ENCODE data around the gene MFAP2. TPM values are rescaled to one million over a fixed set of nuclear protein-coding genes. Genes with fewer than 3 reads are reported as not detected.
"Not testable (repeated sequence)": the region's sequence is repeated elsewhere in the genome, so short reads cannot be mapped to it uniquely, and the experiment has no call there.

Gene MFAP2
- total and polyA plus RNA-seq, 4 donors, result 21.3 to 65.3 (median 41.8) TPM

DNA sequence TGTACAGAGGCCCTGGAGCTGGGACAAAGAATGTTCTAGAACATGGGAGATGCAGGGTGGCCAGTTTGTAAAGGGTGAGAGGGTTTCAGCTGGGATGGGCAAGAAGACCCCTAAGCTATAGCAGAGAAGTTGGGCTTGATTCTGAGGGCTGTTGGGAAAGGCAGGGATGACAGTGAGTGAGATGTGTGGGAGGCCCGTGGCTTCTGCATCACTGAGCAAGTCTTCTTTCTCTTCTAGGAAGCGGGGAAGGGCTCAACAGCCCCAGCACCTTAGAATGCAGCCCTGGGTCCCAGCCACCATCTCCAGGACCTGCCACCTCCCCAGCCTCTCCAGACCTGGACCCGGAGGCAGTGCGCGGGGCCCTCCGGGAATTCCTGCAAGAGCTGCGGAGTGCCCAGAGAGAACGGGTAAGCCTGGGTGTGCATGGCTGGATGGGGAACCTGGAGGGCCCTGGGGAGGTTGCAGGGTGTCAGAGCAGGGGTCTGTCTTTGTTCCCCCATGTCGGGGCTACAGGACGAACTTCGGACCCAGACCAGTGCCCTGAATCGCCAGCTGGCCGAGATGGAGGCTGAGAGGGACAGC lies 14.8 kb downstream of the MFAP2 start:
- Histone ChIP-seq H3K4me1 (ENCODE audit: control insufficient read depth in 1 of 2, insufficient read depth in 2 of 2, low read length in 2 of 2) (no peaks in the 10 kb centered on the region), H3K27ac (ENCODE audit: low read depth in 1 of 2, low read length in 2 of 2) (no peak overlapping the region), H3K4me3 (ENCODE audit: low read length in 2 of 2) (no peak overlapping the region), H3K27me3 (ENCODE audit: control insufficient read depth in 1 of 2, insufficient read depth in 2 of 2, low read length in 1 of 2) (no peaks in the 10 kb centered on the region), H3K36me3 (ENCODE audit: control insufficient read depth in 1 of 2, insufficient read depth in 2 of 2, low read length in 1 of 2) (no peaks in the 10 kb centered on the region), H3K9me3 (ENCODE audit: control insufficient read depth, low read length) (no peaks in the 10 kb centered on the region)
- 75 to 79% methylated on average over 12 to 13 of the region's 13 CpGs for WGBS, 2 donors
- intact Hi-C loops (cut with DNase I), result loop anchor here (2.0 to 10.0 kb wide), 3 partner anchors 15 to 629 kb away; partner anchors contain the start of genes ATP13A2 (in 1 of the 2) and MFAP2 (in 1 of the 2)
- no peak for ATAC-seq (ENCODE audit: low FRiP score)
- no peak for DNase-seq

DNA sequence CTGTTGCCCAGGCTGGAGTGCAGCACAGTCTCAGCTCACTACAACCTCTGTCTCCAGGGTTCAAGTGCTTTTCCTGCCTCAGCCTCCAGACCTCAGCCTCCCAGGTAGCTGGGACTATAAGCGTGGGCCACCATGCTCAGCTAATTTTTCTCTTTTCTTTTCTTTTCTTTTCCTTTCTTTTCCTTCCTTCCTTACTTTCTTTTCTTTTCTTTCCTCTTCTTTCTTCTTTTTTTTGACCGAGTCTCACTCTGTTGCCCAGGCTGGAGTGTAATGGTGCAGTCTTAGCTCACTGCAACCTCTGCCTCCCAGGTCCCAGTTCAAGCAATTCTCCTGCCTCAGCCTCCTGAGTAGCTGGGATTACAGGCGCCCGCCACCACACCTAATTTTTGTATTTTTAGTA lies 16.3 kb downstream of the MFAP2 start:
- not testable (repeated sequence) for H3K9me3 ChIP-seq (ENCODE audit: control insufficient read depth, low read length); H3K27ac ChIP-seq (ENCODE audit: low read depth in 1 of 2, low read length in 2 of 2); H3K27me3 ChIP-seq (ENCODE audit: control insufficient read depth in 1 of 2, insufficient read depth in 2 of 2, low read length in 1 of 2); H3K4me3 ChIP-seq (ENCODE audit: low read length in 2 of 2); DNase-seq; H3K4me1 ChIP-seq (ENCODE audit: control insufficient read depth in 1 of 2, insufficient read depth in 2 of 2, low read length in 2 of 2); H3K36me3 ChIP-seq (ENCODE audit: control insufficient read depth in 1 of 2, insufficient read depth in 2 of 2, low read length in 1 of 2); ATAC-seq (ENCODE audit: low FRiP score)
- 92 to 94% methylated on average over 4 of the region's 4 CpGs for WGBS, 2 donors
- intact Hi-C loops (cut with DNase I), result loop anchor here (5.0 to 10.0 kb wide), 2 partner anchors 163 to 631 kb away; no protein-coding TSS in a partner anchor

DNA sequence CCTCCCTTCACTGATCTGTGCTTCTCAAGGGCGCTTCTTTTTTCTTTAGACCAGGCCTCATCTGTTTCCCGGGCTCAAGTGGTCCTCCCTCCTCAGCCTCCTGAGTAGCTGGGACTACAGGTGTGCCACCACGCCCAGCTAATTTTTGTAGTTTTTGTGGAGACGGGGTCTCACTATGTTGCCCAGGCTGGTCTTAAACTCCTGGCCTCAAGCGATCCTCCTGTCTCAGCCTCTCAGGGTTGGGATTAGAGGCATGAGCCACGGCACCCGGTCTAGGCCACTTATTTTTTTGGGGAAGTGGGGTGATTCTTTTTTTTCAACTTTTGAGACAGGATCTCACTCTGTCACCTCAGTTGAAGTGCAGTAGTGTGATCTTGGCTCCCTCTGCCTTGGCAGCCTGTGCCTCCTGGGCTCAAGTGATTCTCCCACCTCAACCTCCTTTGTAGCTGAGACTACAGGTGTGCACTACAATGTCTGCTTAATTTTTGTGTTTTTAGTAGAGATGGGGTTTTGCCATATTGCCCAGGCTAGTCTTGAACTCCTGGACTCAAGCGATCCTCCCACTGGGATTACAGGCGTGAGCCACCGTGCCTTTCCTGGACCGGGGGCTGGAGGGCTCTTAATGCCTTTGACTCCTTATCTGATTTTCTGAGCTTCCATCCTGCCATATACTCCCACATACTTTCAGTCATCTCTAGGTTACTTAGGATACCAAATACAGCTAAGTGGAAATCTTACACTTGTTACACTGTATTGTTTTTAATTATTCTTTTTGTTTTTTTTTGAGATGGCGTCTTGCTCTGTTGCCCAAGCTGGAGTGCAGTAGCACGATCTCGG lies 18.9 kb downstream of the MFAP2 start:
- H3K4me1 ChIP-seq (ENCODE audit: control insufficient read depth in 1 of 2, insufficient read depth in 2 of 2, low read length in 2 of 2), result no peaks in the 10 kb centered on the region
- no peak overlapping the region for H3K4me3 ChIP-seq (ENCODE audit: low read length in 2 of 2)
- intact Hi-C loops (cut with DNase I), result loop anchor here (5.0 to 10.0 kb wide), 2 partner anchors 166 to 633 kb away; no protein-coding TSS in a partner anchor
- H3K27me3 ChIP-seq (ENCODE audit: control insufficient read depth in 1 of 2, insufficient read depth in 2 of 2, low read length in 1 of 2), result no peaks in the 10 kb centered on the region
- H3K27ac ChIP-seq (ENCODE audit: low read depth in 1 of 2, low read length in 2 of 2), result no peak overlapping the region
- 66 to 71% methylated on average over 14 of the region's 14 CpGs for WGBS, 2 donors
- DNase-seq (no peak), ATAC-seq (ENCODE audit: low FRiP score) (no peak)
- no peaks in the 10 kb centered on the region for H3K9me3 ChIP-seq (ENCODE audit: control insufficient read depth, low read length)
- H3K36me3 ChIP-seq (ENCODE audit: control insufficient read depth in 1 of 2, insufficient read depth in 2 of 2, low read length in 1 of 2), result no peaks in the 10 kb centered on the region

DNA sequence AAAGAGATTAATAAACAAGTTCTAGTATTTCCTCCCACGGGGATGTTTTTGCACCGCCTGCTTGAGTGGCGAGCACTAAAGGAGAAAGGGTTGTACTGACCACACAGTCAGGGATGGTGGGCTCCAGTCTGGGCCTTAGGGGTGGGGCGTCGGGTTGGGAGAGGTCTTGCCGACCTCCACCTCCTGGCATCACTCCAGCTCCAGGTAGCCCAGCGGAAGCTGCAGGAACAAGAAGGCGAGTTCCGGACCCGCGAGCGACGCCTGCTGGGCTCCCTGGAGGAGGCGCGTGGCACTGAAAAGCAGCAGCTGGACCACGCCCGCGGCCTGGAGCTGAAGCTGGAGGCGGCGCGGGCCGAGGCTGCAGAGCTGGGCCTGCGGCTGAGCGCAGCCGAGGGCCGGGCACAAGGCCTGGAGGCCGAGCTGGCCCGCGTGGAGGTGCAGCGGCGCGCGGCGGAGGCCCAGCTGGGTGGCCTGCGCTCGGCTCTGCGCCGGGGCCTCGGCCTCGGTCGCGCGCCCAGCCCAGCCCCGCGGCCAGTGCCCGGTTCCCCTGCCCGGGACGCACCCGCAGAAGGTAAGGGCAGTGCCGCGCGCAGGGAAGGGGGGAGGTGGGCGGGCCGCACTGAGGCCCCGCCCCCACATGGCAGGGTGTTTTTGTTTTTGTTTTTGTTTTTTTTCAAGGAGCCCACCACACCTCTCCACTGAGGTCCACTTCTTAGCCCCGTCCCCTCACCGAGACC lies 19.7 kb downstream of the MFAP2 start:
- WGBS, 2 donors, result 4 to 5% methylated on average over 42 to 57 of the region's 57 CpGs
- Histone ChIP-seq H3K9me3 (ENCODE audit: control insufficient read depth, low read length) (no peaks in the 10 kb centered on the region), H3K36me3 (ENCODE audit: control insufficient read depth in 1 of 2, insufficient read depth in 2 of 2, low read length in 1 of 2) (no peaks in the 10 kb centered on the region), H3K27ac (ENCODE audit: low read depth in 1 of 2, low read length in 2 of 2) (peak overlapping the region in 1 of 2 donors; percentile 15), H3K27me3 (ENCODE audit: control insufficient read depth in 1 of 2, insufficient read depth in 2 of 2, low read length in 1 of 2) (no peaks in the 10 kb centered on the region), H3K4me1 (ENCODE audit: control insufficient read depth in 1 of 2, insufficient read depth in 2 of 2, low read length in 2 of 2) (no peaks in the 10 kb centered on the region), H3K4me3 (ENCODE audit: low read length in 2 of 2) (peak overlapping the region in 1 of 2 donors; percentile 18)
- DNase-seq (peak; percentile 92 to 96), ATAC-seq (ENCODE audit: low FRiP score) (peak; percentile 79)
- intact Hi-C loops (cut with DNase I), result loop anchor here (5.0 to 10.0 kb wide), 2 partner anchors 167 to 634 kb away; no protein-coding TSS in a partner anchor

DNA sequence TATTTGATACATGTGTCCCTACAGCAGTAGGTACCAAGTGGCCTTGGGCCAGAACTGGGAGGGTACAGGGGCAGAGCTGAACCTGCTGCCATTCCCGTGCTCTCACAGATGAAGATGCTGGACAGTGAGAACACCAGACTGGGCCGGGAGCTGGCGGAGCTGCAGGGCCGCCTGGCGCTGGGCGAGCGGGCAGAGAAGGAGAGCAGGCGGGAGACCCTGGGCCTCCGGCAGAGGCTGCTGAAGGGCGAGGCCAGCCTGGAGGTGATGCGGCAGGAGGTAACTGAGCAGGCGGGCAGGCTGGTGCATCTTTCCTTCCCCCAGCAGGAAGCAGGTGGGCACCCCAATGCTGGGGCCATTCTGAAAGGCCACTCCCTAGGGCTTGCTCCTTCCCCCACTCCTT lies 21.9 kb downstream of the MFAP2 start:
- Histone ChIP-seq H3K4me1 (ENCODE audit: control insufficient read depth in 1 of 2, insufficient read depth in 2 of 2, low read length in 2 of 2) (no peaks in the 10 kb centered on the region), H3K27ac (ENCODE audit: low read depth in 1 of 2, low read length in 2 of 2) (no peak overlapping the region), H3K36me3 (ENCODE audit: control insufficient read depth in 1 of 2, insufficient read depth in 2 of 2, low read length in 1 of 2) (no peaks in the 10 kb centered on the region), H3K4me3 (ENCODE audit: low read length in 2 of 2) (no peak overlapping the region), H3K9me3 (ENCODE audit: control insufficient read depth, low read length) (no peaks in the 10 kb centered on the region), H3K27me3 (ENCODE audit: control insufficient read depth in 1 of 2, insufficient read depth in 2 of 2, low read length in 1 of 2) (no peaks in the 10 kb centered on the region)
- WGBS, 2 donors, result 95 to 97% methylated on average over 11 to 12 of the region's 12 CpGs
- ATAC-seq (ENCODE audit: low FRiP score) (no peak), DNase-seq (no peak)
- intact Hi-C loops (cut with DNase I), result loop anchor here (2.0 to 10.0 kb wide), 2 partner anchors 38 to 276 kb away; partner anchors contain the start of gene CROCC (in 1 of the 2)

DNA sequence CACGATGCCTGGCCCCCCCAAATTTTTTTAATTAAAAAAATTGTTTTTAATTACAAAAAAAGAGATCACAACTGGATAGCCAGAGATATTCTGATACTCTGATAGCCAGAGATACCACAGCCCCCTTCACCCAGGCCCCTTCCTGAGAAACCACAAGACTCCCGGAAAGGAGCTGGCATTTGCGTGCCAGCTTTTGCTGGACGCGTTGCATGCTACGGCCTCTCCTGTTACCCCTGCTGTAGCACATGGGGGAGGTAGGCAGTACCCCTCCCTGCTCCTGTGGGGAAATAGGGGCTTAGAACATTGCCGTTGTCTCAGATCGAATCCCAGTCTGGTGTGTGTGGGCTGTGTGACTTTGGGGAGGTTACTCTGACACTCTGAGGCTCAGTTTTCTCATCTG lies 22.7 kb downstream of the MFAP2 start:
- Histone ChIP-seq H3K27ac (ENCODE audit: low read depth in 1 of 2, low read length in 2 of 2) (no peak overlapping the region), H3K9me3 (ENCODE audit: control insufficient read depth, low read length) (no peaks in the 10 kb centered on the region), H3K4me3 (ENCODE audit: low read length in 2 of 2) (no peak overlapping the region), H3K4me1 (ENCODE audit: control insufficient read depth in 1 of 2, insufficient read depth in 2 of 2, low read length in 2 of 2) (no peaks in the 10 kb centered on the region), H3K27me3 (ENCODE audit: control insufficient read depth in 1 of 2, insufficient read depth in 2 of 2, low read length in 1 of 2) (no peaks in the 10 kb centered on the region), H3K36me3 (ENCODE audit: control insufficient read depth in 1 of 2, insufficient read depth in 2 of 2, low read length in 1 of 2) (no peaks in the 10 kb centered on the region)
- DNase-seq (no peak), ATAC-seq (ENCODE audit: low FRiP score) (no peak)
- intact Hi-C loops (cut with DNase I), result loop anchor here (2.0 to 10.0 kb wide), 2 partner anchors 37 to 277 kb away; partner anchors contain the start of gene CROCC (in 1 of the 2)
- WGBS, 2 donors, result 89 to 93% methylated on average over 8 of the region's 8 CpGs

DNA sequence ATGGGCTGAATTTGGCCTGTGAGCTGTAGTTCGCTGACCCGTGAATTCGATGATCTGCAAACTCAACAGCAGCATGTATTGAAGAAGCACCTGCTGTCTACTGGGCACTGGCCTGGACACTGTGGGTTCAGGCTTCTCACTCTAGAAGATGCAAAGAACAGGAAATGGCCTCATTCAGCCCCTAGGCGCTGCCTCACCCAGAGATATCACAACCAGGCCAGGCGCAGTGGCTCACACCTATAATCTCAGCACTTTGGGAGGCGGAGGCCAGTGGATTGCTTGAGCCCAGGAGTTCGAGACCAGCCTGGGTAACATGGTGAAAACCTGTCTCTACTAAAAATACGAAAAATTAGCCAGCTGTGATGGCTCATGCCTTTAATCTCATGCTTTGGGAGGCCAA lies 23.6 kb downstream of the MFAP2 start:
- 92 to 96% methylated on average over 8 of the region's 8 CpGs for WGBS, 2 donors
- H3K27ac ChIP-seq (ENCODE audit: low read depth in 1 of 2, low read length in 2 of 2), result no peak overlapping the region
- intact Hi-C loops (cut with DNase I), result loop anchor here in 1 of 2 donors (10.0 kb wide), 1 partner anchor 278 kb away; no protein-coding TSS in a partner anchor
- no peaks in the 10 kb centered on the region for H3K4me1 ChIP-seq (ENCODE audit: control insufficient read depth in 1 of 2, insufficient read depth in 2 of 2, low read length in 2 of 2)
- H3K36me3 ChIP-seq (ENCODE audit: control insufficient read depth in 1 of 2, insufficient read depth in 2 of 2, low read length in 1 of 2), result no peaks in the 10 kb centered on the region
- H3K4me3 ChIP-seq (ENCODE audit: low read length in 2 of 2), result no peak overlapping the region
- no peaks in the 10 kb centered on the region for H3K9me3 ChIP-seq (ENCODE audit: control insufficient read depth, low read length)
- ATAC-seq (ENCODE audit: low FRiP score) (no peak), DNase-seq (no peak)
- H3K27me3 ChIP-seq (ENCODE audit: control insufficient read depth in 1 of 2, insufficient read depth in 2 of 2, low read length in 1 of 2), result no peaks in the 10 kb centered on the region

DNA sequence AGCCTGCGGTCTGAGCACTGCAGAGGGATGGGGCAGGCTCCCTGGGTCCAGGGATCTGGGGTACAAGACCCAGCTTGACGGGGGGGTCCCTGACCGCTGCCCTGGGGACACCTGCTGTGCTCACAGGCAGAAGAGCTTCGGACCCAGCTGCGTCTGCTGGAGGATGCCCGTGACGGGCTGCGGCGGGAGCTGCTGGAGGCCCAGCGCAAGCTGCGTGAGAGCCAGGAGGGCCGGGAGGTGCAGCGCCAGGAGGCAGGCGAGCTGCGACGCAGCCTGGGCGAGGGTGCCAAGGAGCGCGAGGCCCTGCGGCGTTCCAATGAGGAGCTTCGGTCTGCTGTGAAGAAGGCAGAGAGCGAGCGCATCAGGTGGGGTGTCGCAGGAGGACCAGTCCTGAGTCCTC lies 25.2 kb downstream of the MFAP2 start:
- no peak for ATAC-seq (ENCODE audit: low FRiP score)
- Histone ChIP-seq H3K27ac (ENCODE audit: low read depth in 1 of 2, low read length in 2 of 2) (no peak overlapping the region), H3K36me3 (ENCODE audit: control insufficient read depth in 1 of 2, insufficient read depth in 2 of 2, low read length in 1 of 2) (no peaks in the 10 kb centered on the region), H3K27me3 (ENCODE audit: control insufficient read depth in 1 of 2, insufficient read depth in 2 of 2, low read length in 1 of 2) (no peaks in the 10 kb centered on the region), H3K4me3 (ENCODE audit: low read length in 2 of 2) (no peak overlapping the region), H3K9me3 (ENCODE audit: control insufficient read depth, low read length) (no peaks in the 10 kb centered on the region), H3K4me1 (ENCODE audit: control insufficient read depth in 1 of 2, insufficient read depth in 2 of 2, low read length in 2 of 2) (no peaks in the 10 kb centered on the region)
- DNase-seq, result no peak
- 96% methylated on average over 25 of the region's 25 CpGs for WGBS, 2 donors
- intact Hi-C loops (cut with DNase I), result loop anchor here in 1 of 2 donors (10.0 kb wide), 1 partner anchor 280 kb away; no protein-coding TSS in a partner anchor
